Measurements from ENCODE around the gene RIF1.

Gene RIF1

DNA sequence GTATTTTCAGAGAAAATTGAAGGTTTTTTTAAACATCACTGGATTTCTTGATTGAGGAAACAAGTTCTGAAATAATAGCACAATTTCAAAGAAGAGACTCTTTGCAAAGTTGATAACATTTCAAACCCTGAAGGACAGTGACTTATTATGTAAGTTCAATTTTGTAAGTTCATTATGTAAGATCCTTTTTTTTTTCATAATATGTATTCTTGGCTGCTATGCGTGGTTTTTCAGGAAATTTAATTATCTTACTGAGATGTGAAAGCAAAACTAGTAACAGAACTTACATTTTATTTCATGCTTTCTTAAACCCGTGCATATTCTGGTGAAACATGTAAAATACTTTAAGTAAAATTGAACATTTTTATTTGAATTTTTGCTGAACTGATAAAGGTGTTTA is 65.4 kb downstream of the RIF1 start:
- TF ChIP-seq Cebpa-rat (IDR thresholded peaks at IDR 0.05), result no peak
- peaks cover 86% of the 10 kb centered on the region for H3K36me3 ChIP-seq
- no peak overlapping the region for H3K27ac ChIP-seq
- no peaks in the 10 kb centered on the region for H3K27me3 ChIP-seq
- no peak overlapping the region for H3K4me3 ChIP-seq
- H3K4me2 ChIP-seq, result no peak overlapping the region
- H4K20me1 ChIP-seq, result no peaks in the 10 kb centered on the region
- peaks cover 11% of the 10 kb centered on the region for H3K9me3 ChIP-seq
- no peak overlapping the region for H3K9ac ChIP-seq
- no peaks in the 10 kb centered on the region for H3K4me1 ChIP-seq

DNA sequence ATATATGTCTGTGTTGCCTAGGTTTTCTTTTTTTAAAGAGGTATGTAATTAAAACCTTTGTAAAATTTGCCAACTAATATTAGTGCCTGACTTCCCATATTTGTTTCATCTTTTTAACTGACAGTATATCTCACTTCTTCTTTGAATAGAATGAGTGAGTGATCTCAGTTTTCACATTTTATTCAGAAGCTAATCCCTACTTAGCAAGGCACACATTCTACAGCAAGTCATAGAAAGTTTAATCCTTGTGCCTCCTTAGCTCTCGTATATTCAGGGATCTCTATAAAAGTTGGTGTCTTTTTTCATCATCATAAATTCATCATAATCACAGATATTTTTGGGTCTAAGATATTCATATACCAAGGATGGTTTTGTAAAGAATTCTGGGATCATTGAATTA is 66.6 kb downstream of the RIF1 start:
- Histone ChIP-seq H3K4me1 (no peaks in the 10 kb centered on the region), H3K4me3 (no peak overlapping the region), H3K9me3 (no peaks in the 10 kb centered on the region), H3K27ac (no peak overlapping the region), H3K4me2 (no peak overlapping the region), H3K27me3 (no peaks in the 10 kb centered on the region), H4K20me1 (no peaks in the 10 kb centered on the region), H3K36me3 (peaks cover 83% of the 10 kb centered on the region), H3K9ac (no peak overlapping the region)
- TF ChIP-seq Cebpa-rat (IDR thresholded peaks at IDR 0.05), result no peak

DNA sequence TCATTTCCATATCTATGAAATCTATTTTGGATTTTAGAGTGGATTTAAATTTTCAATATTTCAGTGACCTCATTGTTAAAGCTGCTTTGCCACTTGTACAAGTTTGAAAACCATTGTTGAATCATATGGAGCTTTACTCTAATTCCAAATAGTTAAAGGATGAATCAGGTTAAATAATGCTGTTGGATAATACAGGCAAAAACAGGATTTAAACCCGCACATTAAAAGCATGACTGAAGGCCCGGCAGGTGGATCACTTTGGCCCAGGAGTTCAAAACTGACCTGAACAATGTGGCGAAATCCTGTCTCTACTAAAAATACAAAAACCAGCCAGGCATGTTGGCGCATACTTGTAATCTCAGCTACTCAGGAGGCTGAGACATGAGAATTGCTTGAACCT is 68.3 kb downstream of the RIF1 start:
- H3K9ac ChIP-seq, result no peak overlapping the region
- no peaks in the 10 kb centered on the region for H3K27me3 ChIP-seq
- no peak for TF ChIP-seq Cebpa-rat (IDR thresholded peaks at IDR 0.05)
- H3K9me3 ChIP-seq, result no peaks in the 10 kb centered on the region
- no peak overlapping the region for H3K4me3 ChIP-seq
- peaks cover 88% of the 10 kb centered on the region for H3K36me3 ChIP-seq
- no peak overlapping the region for H3K4me2 ChIP-seq
- no peaks in the 10 kb centered on the region for H3K4me1 ChIP-seq
- H4K20me1 ChIP-seq, result no peaks in the 10 kb centered on the region
- H3K27ac ChIP-seq, result no peak overlapping the region

DNA sequence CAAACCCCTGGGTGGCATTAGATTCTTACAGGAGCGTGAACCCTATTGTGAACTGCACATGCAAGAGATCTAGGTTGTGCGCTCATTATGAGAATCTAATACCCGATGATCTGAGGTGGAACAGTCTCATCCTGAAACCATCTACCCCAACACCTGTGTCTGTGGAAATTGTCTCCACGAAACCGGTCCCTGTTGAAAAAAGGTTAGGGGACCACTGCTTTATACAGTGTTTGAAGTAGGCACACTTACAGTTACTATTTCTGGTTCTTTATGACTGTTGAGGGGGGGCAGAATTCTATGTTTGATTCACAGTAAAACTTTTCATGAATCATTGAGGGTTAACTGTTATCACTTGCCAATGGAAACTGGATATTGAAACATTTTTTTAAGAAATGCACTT is 72.0 kb downstream of the RIF1 start:
- Histone ChIP-seq H3K9ac (no peak overlapping the region), H3K4me1 (peaks cover 10% of the 10 kb centered on the region), H3K27me3 (no peaks in the 10 kb centered on the region), H3K9me3 (no peaks in the 10 kb centered on the region), H3K36me3 (peaks cover 72% of the 10 kb centered on the region), H3K4me3 (no peak overlapping the region), H4K20me1 (no peaks in the 10 kb centered on the region), H3K4me2 (no peak overlapping the region), H3K27ac (no peak overlapping the region)
- TF ChIP-seq Cebpa-rat (IDR thresholded peaks at IDR 0.05), result no peak

DNA sequence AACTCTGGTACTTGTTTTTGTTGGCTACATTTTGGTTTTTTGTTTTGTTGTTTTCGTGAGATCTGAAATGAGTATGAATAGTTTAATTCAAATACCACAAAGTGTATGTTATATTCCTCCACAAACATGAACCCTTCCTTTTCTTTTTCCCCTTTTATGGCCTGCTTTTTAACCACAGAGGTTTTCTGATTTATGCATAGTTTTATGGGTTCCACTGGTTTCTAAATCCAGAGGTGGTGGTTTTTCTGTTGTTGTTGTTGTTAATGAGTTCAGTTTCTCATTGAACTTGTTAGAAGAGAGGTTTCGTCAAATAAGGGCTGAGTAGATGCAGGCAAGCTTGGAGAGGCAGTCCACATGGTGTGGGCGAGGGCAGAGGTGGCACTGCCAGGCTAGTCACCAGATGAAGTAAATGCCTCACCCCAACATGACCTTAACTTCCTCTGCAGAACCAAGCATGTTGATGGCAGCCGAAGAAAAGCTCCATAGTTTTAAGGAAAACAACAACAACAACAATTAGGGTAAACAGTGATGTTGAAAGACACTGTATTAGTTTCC is 72.5 kb downstream of the RIF1 start:
- Histone ChIP-seq H3K9ac (no peak overlapping the region), H3K27me3 (no peaks in the 10 kb centered on the region), H3K27ac (no peak overlapping the region), H3K4me1 (peaks cover 10% of the 10 kb centered on the region), H4K20me1 (no peaks in the 10 kb centered on the region), H3K4me2 (no peak overlapping the region), H3K9me3 (no peaks in the 10 kb centered on the region), H3K36me3 (peaks cover 67% of the 10 kb centered on the region), H3K4me3 (no peak overlapping the region)
- TF ChIP-seq Cebpa-rat (IDR thresholded peaks at IDR 0.05), result no peak

DNA sequence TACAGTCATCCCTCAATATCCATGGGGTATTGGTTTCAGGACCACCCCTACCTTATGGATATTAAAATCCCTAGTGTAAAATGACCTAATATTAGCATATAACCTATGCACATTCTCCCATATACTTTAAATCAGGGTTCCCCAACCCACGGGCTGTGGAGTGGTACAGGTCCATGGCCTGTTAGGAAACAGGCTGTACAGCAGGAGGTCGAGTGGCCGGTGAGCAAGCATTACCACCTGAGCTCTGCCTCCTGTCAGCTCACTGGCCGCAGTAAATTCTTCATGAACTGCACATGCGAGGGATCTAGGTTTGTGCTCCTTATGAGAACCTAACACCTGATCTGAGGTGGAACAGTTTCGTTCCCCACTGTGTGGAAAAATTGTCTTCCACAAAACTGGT is 73.8 kb downstream of the RIF1 start:
- no peak overlapping the region for H3K4me3 ChIP-seq
- H3K36me3 ChIP-seq, result peaks cover 55% of the 10 kb centered on the region
- H3K9ac ChIP-seq, result no peak overlapping the region
- H3K27ac ChIP-seq, result no peak overlapping the region
- no peak for TF ChIP-seq Cebpa-rat (IDR thresholded peaks at IDR 0.05)
- no peak overlapping the region for H3K4me2 ChIP-seq
- H3K27me3 ChIP-seq, result no peaks in the 10 kb centered on the region
- H4K20me1 ChIP-seq, result no peaks in the 10 kb centered on the region
- peaks cover 10% of the 10 kb centered on the region for H3K4me1 ChIP-seq
- no peaks in the 10 kb centered on the region for H3K9me3 ChIP-seq

DNA sequence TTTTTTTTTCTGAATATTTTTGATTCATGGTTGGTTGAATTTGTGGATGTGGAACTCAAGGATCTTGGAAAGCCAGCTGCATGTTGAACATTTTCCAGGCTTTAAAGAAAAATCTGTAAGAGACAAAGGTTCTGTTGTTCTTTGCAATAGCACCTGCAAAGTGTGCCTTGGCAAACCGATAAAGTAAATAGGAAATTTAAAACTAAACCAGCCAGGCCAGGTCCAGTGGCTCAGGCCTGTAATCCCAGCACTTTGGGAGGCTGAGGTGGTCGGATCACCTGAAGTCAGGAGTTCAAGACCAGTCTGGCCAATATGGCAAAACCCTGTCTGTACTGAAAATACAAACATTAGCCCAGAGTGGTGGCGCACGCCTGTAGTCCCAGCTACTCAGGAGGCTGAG is 74.4 kb downstream of the RIF1 start:
- Histone ChIP-seq H3K9ac (no peak overlapping the region), H3K36me3 (peaks cover 52% of the 10 kb centered on the region)

DNA sequence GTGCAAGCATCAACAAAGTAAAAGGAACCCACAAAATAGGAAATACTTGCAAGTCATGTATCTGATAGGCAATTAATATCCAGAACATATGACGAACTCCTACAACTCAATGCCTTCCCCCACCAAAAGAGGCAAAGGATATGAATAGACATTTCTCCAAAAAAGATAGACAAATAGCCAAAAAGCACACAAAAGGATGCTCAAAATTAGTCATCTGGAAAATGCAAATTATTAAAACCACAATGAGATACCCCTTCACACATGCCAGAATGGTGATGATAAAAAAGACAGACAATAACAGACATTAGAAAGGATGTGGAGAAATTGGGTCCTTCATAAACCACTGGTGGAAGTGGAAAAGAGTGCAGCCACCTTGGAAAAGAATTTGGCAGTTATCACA is 76.4 kb downstream of the RIF1 start:
- Histone ChIP-seq H3K4me2 (no peak overlapping the region), H3K4me3 (no peak overlapping the region), H3K9ac (no peak overlapping the region), H3K27me3 (no peaks in the 10 kb centered on the region), H4K20me1 (no peaks in the 10 kb centered on the region), H3K9me3 (no peaks in the 10 kb centered on the region), H3K36me3 (peaks cover 37% of the 10 kb centered on the region), H3K4me1 (peaks cover 10% of the 10 kb centered on the region), H3K27ac (no peak overlapping the region)
- TF ChIP-seq Cebpa-rat (IDR thresholded peaks at IDR 0.05), result no peak

More for the DNA sequence above, 74.4 kb downstream of the RIF1 start:
- no peak overlapping the region for H3K27ac ChIP-seq
- H4K20me1 ChIP-seq, result no peaks in the 10 kb centered on the region
- H3K4me3 ChIP-seq, result no peak overlapping the region
- no peaks in the 10 kb centered on the region for H3K9me3 ChIP-seq
- H3K27me3 ChIP-seq, result no peaks in the 10 kb centered on the region
- no peak overlapping the region for H3K4me2 ChIP-seq
- no peak for TF ChIP-seq Cebpa-rat (IDR thresholded peaks at IDR 0.05)
- H3K4me1 ChIP-seq, result peaks cover 10% of the 10 kb centered on the region

DNA sequence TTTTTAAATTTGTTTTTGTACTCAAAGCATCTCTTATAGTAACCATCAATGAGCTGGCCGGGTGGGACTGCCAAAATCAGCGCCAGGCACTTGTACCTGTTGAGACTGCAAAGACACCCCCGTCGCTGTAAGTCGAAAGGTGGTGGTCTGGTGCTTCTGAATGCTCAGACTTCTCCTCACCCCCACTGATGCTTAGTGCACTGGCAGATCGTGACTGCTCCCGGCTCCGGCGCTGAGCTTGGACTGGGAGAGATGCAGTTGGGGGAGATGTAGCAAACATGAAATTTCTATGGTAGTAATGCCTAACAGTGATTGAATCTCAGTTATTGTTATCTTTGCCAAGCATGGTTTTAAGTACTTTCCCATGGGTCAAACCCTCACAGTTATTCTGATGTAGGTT is 80.6 kb downstream of the RIF1 start:
- peaks cover 10% of the 10 kb centered on the region for H3K4me1 ChIP-seq
- H3K9me3 ChIP-seq, result no peaks in the 10 kb centered on the region
- H3K9ac ChIP-seq, result no peak overlapping the region
- H3K4me3 ChIP-seq, result no peak overlapping the region
- no peaks in the 10 kb centered on the region for H4K20me1 ChIP-seq
- no peaks in the 10 kb centered on the region for H3K27me3 ChIP-seq
- no peak overlapping the region for H3K4me2 ChIP-seq
- no peak overlapping the region for H3K27ac ChIP-seq
- no peaks in the 10 kb centered on the region for H3K36me3 ChIP-seq
- TF ChIP-seq Cebpa-rat (IDR thresholded peaks at IDR 0.05), result no peak

DNA sequence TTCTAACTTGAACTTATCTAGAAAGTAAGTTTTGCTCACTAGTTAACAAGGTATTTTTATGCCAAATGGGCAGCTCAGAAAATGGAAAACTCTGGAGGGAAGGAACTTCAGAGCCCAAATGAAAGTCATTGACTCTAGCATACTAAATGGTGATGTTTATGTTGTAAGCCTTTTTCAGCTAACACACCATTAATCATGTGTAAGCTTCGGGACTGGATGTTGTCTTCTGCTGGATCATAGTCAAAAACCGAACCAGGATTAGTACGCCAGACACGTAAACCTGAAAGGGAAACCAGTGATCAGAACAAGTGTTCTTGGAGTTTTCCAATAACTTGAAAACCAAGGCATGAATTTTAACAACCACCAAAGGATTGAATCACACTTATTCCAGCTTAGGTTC is 81.8 kb downstream of the RIF1 start:
- H3K27me3 ChIP-seq, result no peaks in the 10 kb centered on the region
- H3K36me3 ChIP-seq, result no peaks in the 10 kb centered on the region
- no peaks in the 10 kb centered on the region for H4K20me1 ChIP-seq
- H3K4me3 ChIP-seq, result no peak overlapping the region
- no peaks in the 10 kb centered on the region for H3K4me1 ChIP-seq
- H3K9ac ChIP-seq, result no peak overlapping the region
- H3K4me2 ChIP-seq, result no peak overlapping the region
- no peaks in the 10 kb centered on the region for H3K9me3 ChIP-seq
- H3K27ac ChIP-seq, result no peak overlapping the region
- TF ChIP-seq Cebpa-rat (IDR thresholded peaks at IDR 0.05), result no peak

DNA sequence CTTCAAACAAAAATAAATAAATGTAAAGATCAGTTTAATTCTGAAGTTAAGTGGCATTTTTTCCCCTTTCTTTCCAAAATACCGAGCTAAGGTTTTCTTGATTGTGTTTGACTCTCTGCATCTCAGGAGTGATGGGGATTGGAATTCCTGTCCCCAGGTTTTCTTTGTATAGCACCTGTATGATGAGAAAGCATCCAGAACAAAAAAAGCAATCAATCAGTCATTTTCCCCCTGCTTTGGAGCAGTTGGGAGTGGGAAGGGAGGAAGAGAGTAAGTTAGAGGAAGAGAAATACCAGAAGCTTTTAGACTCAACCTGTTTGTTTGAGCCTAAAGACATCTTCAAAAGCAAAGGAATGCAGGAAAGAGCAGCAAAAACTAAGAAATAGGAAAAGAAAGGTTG is 88.5 kb downstream of the RIF1 start:
- H4K20me1 ChIP-seq, result no peaks in the 10 kb centered on the region
- no peaks in the 10 kb centered on the region for H3K9me3 ChIP-seq
- no peaks in the 10 kb centered on the region for H3K36me3 ChIP-seq
- H3K4me2 ChIP-seq, result no peak overlapping the region
- no peak overlapping the region for H3K9ac ChIP-seq
- no peak overlapping the region for H3K4me3 ChIP-seq
- no peak for TF ChIP-seq Cebpa-rat (IDR thresholded peaks at IDR 0.05)
- peaks cover 4% of the 10 kb centered on the region; the same call in 1 of the 2 replicates for H3K4me1 ChIP-seq
- no peaks in the 10 kb centered on the region for H3K27me3 ChIP-seq
- H3K27ac ChIP-seq, result no peak overlapping the region
